HTR-8/SVneo (cell line): ENCODE results near the gene GHR.

Source experiments
- DNase-seq: peaks from one replicate; pipeline ENCODE4 v3.0.0; 2011; ENCODE audit warnings: low spot score, mixed read lengths; ENCODE audit not compliant: insufficient read length
- FAIRE-seq: peaks from 2 replicates; lab custom pipeline; 2011; peaks lifted over from hg19 to GRCh38; lab: Jason Lieb, UNC

GHR gene

GRCh38 chr5:42423285-42424165, at the start of gene GHR:
Gene GHR (plus strand): TSS chr5:42423439. CDS start chr5:42565875, 142,436 bp downstream.
- DNase-seq (peak; percentile 92), FAIRE-seq (peak; percentile 97)

- no peak for DNase-seq
These were observed 48.5 kb upstream of the GHR start for GRCh38 chr5:42374679-42375273.

GRCh38 chr5:42377496-42377895, 45.7 kb upstream of the GHR start:
- FAIRE-seq: no peak
- DNase-seq: no peak

More at GRCh38 chr5:42374679-42375273, 48.5 kb upstream of the GHR start:
- FAIRE-seq: no peak

GRCh38 chr5:42381973-42382372, 41.3 kb upstream of the GHR start:
- DNase-seq (no peak), FAIRE-seq (no peak)

GRCh38 chr5:42387563-42387962, 35.7 kb upstream of the GHR start:
- DNase-seq (no peak), FAIRE-seq (no peak)

GRCh38 chr5:42390115-42390514, 33.1 kb upstream of the GHR start:
- FAIRE-seq (no peak), DNase-seq (no peak)

- no peak for DNase-seq
- no peak for FAIRE-seq
These were observed 30.3 kb upstream of the GHR start for GRCh38 chr5:42392917-42393316.

GRCh38 chr5:42396111-42396510, 27.1 kb upstream of the GHR start:
- FAIRE-seq (no peak), DNase-seq (no peak)

GRCh38 chr5:42397267-42397666, 26.0 kb upstream of the GHR start:
- no peak for FAIRE-seq
- no peak for DNase-seq

- FAIRE-seq: no peak
- DNase-seq: no peak
These were observed 23.5 kb upstream of the GHR start for GRCh38 chr5:42399702-42400101.

- FAIRE-seq (no peak), DNase-seq (no peak)
These were observed 22.8 kb upstream of the GHR start for GRCh38 chr5:42400474-42400873.

GRCh38 chr5:42403236-42403635, 20.0 kb upstream of the GHR start:
- FAIRE-seq: no peak

GRCh38 chr5:42404366-42404765, 18.9 kb upstream of the GHR start:
- no peak for DNase-seq
- FAIRE-seq: no peak

More at GRCh38 chr5:42403236-42403635, 20.0 kb upstream of the GHR start:
- DNase-seq: no peak

GRCh38 chr5:42419294-42419693, 3.9 kb upstream of the GHR start:
- FAIRE-seq (no peak), DNase-seq (no peak)

GRCh38 chr5:42422656-42423280, 471 bp upstream of the GHR start:
- no peak for DNase-seq
- no peak for FAIRE-seq

GRCh38 chr5:42426016-42426415, 2.8 kb downstream of the GHR start:
- peak; percentile 13 for FAIRE-seq
- no peak for DNase-seq

GRCh38 chr5:42429694-42430093, 6.5 kb downstream of the GHR start:
- FAIRE-seq: peak; percentile 40
- DNase-seq: no peak

GRCh38 chr5:42434047-42434724, 10.9 kb downstream of the GHR start:
- no peak for FAIRE-seq

GRCh38 chr5:42436051-42436450, 12.8 kb downstream of the GHR start:
- DNase-seq (no peak), FAIRE-seq (no peak)

More at GRCh38 chr5:42434047-42434724, 10.9 kb downstream of the GHR start:
- no peak for DNase-seq

GRCh38 chr5:42454216-42454995, 31.2 kb downstream of the GHR start:
- FAIRE-seq: no peak
- no peak for DNase-seq
